ENCODE data around the gene STIP1.

DNA sequence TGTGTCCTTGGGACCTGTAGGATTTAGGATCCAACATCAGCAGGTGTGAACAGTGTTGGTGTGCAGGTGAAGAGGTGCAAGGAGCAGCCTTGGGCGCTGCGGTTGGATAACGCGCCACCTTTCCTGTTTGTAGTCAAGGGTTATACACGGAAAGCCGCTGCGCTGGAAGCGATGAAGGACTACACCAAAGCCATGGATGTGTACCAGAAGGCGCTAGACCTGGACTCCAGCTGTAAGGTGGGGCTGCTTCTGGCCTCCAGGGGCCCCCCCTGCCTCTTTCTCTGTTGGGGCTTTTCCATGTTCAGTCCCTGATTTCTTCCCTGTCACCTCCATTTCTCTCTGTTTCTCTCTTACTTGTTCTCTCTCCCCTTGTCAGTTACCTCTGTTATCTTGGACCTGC is 17.0 kb downstream of the STIP1 start:
- TF ChIP-seq, protein P1, sequence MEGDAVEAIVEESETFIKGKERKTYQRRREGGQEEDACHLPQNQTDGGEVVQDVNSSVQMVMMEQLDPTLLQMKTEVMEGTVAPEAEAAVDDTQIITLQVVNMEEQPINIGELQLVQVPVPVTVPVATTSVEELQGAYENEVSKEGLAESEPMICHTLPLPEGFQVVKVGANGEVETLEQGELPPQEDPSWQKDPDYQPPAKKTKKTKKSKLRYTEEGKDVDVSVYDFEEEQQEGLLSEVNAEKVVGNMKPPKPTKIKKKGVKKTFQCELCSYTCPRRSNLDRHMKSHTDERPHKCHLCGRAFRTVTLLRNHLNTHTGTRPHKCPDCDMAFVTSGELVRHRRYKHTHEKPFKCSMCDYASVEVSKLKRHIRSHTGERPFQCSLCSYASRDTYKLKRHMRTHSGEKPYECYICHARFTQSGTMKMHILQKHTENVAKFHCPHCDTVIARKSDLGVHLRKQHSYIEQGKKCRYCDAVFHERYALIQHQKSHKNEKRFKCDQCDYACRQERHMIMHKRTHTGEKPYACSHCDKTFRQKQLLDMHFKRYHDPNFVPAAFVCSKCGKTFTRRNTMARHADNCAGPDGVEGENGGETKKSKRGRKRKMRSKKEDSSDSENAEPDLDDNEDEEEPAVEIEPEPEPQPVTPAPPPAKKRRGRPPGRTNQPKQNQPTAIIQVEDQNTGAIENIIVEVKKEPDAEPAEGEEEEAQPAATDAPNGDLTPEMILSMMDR (IDR thresholded peaks at IDR 0.05) = no peak
- TF ChIP-seq POLR2A (IDR thresholded peaks at IDR 0.05) (no peak), POLR2AphosphoS5 (IDR thresholded peaks at IDR 0.05) (no peak), EP300 (IDR thresholded peaks at IDR 0.05) (no peak)

Data from gastroesophageal sphincter (tissue), 3 donors.